Osteoblast (primary cell): ENCODE measurements around the gene WDR26. TPM values are rescaled to one million over a fixed set of nuclear protein-coding genes. Genes with fewer than 3 reads are reported as not detected.

Source experiments
- DNase-seq: peaks from one replicate; pipeline ENCODE4 v3.0.0; 2011; ENCODE audit warnings: low spot score, mixed read lengths; ENCODE audit not compliant: insufficient read length; ENCODE audit errors: missing footprints
- H2AFZ ChIP-seq: 2 replicates; pipeline ENCODE4 v1.6.0; 2011; ENCODE audit warnings: mild to moderate bottlenecking, low read length
- H3K27ac ChIP-seq: 2 replicates; pipeline ENCODE4 v1.5.1; 2011; ENCODE audit warnings: mild to moderate bottlenecking, low read depth, low read length, moderate library complexity
- H3K27me3 ChIP-seq: 2 replicates; pipeline ENCODE4 v1.6.0; 2012; ENCODE audit warnings: mild to moderate bottlenecking, control low read depth, inconsistent platforms, low read length, moderate library complexity; ENCODE audit not compliant: insufficient read depth
- H3K36me3 ChIP-seq: 2 replicates; pipeline ENCODE4 v1.5.1; 2011; ENCODE audit warnings: mild to moderate bottlenecking, low read length, control low read depth, moderate library complexity; ENCODE audit not compliant: insufficient read depth
- H3K4me1 ChIP-seq: 2 replicates; pipeline ENCODE4 v1.5.1; 2011; ENCODE audit warnings: mild to moderate bottlenecking, low read length, control low read depth, moderate library complexity; ENCODE audit not compliant: insufficient read depth
- H3K4me2 ChIP-seq: 2 replicates; pipeline ENCODE4 v1.6.0; 2011; ENCODE audit warnings: mild to moderate bottlenecking, low read length; ENCODE audit not compliant: insufficient read depth
- H3K4me3 ChIP-seq: fragments of 200-600 bp; sonication (generic); 3 replicates; pipeline ENCODE4 v1.5.1; 2012; ENCODE audit warnings: mild to moderate bottlenecking, low read length, inconsistent platforms; ENCODE audit not compliant: insufficient read depth
- H3K79me2 ChIP-seq: 2 replicates; pipeline ENCODE4 v1.6.0; 2012; ENCODE audit warnings: mild to moderate bottlenecking, low read length, control low read depth, inconsistent platforms; ENCODE audit not compliant: insufficient read depth
- H3K9me3 ChIP-seq: 2 replicates; pipeline ENCODE4 v1.5.1; 2011; ENCODE audit warnings: low read depth, low read length, control low read depth
- H4K20me1 ChIP-seq: 2 replicates; pipeline ENCODE4 v1.6.0; 2012; ENCODE audit warnings: mild to moderate bottlenecking, low read length, control low read depth; ENCODE audit not compliant: insufficient read depth
- total RNA-seq: library from RNA; depleted of rRNA; stranded (reverse); fragments of >200 nt; gene quantifications from 2 replicates; pipeline ENCODE4 v1.2.3, GENCODE V29; 2012
- TF ChIP-seq, protein P1 (sequence below): IDR thresholded peaks from 2 replicates; pipeline ENCODE4 v1.5.1; 2011; ENCODE audit warnings: mild to moderate bottlenecking, low read depth, low read length, moderate library complexity; ENCODE audit errors: extremely low read depth

The WDR26 gene
- total RNA-seq, 1 donor, result 78.9 TPM

- no peak overlapping the region for H2AFZ ChIP-seq
- no peaks in the 10 kb centered on the region for H3K27me3 ChIP-seq
- H3K4me2 ChIP-seq, result no peak overlapping the region
- H3K4me1 ChIP-seq, result no peaks in the 10 kb centered on the region
- no peak overlapping the region for H3K4me3 ChIP-seq
- H3K9me3 ChIP-seq, result no peaks in the 10 kb centered on the region
- peaks cover 34% of the 10 kb centered on the region for H3K79me2 ChIP-seq
- peaks cover 3% of the 10 kb centered on the region for H4K20me1 ChIP-seq
- H3K36me3 ChIP-seq, result peaks cover 64% of the 10 kb centered on the region
- no peak for DNase-seq
- no peak overlapping the region for H3K27ac ChIP-seq
- TF ChIP-seq, protein P1, sequence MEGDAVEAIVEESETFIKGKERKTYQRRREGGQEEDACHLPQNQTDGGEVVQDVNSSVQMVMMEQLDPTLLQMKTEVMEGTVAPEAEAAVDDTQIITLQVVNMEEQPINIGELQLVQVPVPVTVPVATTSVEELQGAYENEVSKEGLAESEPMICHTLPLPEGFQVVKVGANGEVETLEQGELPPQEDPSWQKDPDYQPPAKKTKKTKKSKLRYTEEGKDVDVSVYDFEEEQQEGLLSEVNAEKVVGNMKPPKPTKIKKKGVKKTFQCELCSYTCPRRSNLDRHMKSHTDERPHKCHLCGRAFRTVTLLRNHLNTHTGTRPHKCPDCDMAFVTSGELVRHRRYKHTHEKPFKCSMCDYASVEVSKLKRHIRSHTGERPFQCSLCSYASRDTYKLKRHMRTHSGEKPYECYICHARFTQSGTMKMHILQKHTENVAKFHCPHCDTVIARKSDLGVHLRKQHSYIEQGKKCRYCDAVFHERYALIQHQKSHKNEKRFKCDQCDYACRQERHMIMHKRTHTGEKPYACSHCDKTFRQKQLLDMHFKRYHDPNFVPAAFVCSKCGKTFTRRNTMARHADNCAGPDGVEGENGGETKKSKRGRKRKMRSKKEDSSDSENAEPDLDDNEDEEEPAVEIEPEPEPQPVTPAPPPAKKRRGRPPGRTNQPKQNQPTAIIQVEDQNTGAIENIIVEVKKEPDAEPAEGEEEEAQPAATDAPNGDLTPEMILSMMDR, result no peak
Observed at GRCh38 chr1:224368409-224368808, 66.2 kb downstream of the WDR26 start.

DNA sequence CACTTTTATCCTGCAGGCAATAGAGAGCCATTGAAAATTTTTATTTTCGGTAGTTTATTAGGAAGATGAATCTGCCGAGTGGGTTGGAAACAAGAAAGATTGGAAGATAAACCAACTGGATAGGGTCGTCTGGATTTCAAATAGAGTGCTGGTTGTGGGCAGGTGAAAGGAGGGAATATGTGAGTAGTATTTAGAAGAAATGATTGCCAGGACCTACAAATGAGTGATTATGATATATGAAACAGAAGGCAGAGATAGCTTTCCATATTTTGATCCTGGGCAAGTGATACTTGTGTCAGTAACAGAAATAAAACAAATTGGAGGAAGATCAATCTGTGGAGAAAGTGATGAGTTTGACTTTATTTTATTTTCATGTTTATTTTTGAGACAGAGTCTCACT lies 75.4 kb downstream of the WDR26 start:
- Histone ChIP-seq H3K9me3 (no peaks in the 10 kb centered on the region), H3K4me3 (no peak overlapping the region), H3K27ac (no peak overlapping the region), H3K4me1 (peaks cover 11% of the 10 kb centered on the region), H3K79me2 (peaks cover 67% of the 10 kb centered on the region), H3K27me3 (no peaks in the 10 kb centered on the region), H4K20me1 (peaks cover 15% of the 10 kb centered on the region), H2AFZ (no peak overlapping the region), H3K4me2 (no peak overlapping the region), H3K36me3 (peaks cover 4% of the 10 kb centered on the region)
- TF ChIP-seq, protein P1, result no peak
- no peak for DNase-seq

DNA sequence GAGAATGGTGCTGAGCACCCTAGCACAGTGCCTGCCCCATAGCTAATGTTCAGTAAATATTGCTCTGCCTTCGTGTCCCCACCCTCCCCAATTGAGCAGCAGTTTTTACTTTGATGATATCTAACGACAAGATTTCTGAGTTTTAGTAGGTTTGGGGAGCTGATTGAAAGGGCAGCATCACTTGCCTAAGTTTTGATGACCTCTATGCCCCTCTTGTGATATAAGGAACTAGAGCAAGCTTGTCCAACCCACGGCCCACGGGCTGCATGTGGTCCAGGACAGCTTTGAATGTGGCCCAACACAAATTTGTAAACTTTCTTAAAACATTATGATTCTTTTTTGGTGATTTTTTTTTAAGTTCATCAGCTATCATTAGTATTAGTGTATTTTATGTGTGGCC lies 76.4 kb downstream of the WDR26 start:
- Histone ChIP-seq H2AFZ (no peak overlapping the region), H4K20me1 (peaks cover 12% of the 10 kb centered on the region), H3K27me3 (no peaks in the 10 kb centered on the region), H3K9me3 (no peaks in the 10 kb centered on the region), H3K4me3 (peak overlapping the region; percentile 97), H3K4me1 (peaks cover 11% of the 10 kb centered on the region), H3K27ac (peak overlapping the region; percentile 60), H3K36me3 (no peaks in the 10 kb centered on the region), H3K79me2 (peaks cover 57% of the 10 kb centered on the region), H3K4me2 (peak overlapping the region; percentile 89)
- no peak for DNase-seq
- TF ChIP-seq, protein P1, result no peak

DNA sequence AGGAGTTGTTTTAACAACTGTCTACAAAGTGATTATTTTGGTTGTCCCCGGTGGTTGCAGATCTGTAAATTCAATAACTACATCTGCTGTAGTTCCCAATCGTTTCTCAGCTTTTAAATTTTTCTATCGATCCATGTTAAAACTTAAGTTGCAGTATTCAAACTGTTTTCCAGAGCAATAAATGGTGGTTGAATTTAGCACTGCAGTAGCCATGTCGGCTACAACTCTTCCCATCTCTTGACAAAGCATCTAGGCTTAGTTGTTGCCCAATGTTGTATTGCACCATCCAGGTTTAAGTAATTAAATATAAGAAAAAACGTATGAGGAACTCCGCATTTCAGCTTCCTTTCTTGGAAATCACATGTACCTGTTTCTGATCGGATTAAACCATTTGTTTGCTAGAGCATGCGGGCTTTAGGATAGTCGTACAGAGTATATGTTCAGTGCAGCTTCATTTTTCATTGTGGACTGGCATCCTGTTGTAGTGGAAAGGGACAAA lies 76.9 kb downstream of the WDR26 start:
- peak; percentile 91 for DNase-seq
- TF ChIP-seq, protein P1, result no peak
- peak overlapping the region; percentile 97 for H3K4me3 ChIP-seq
- H3K4me2 ChIP-seq, result peak overlapping the region; percentile 89
- no peaks in the 10 kb centered on the region for H3K27me3 ChIP-seq
- peaks cover 52% of the 10 kb centered on the region for H3K79me2 ChIP-seq
- H4K20me1 ChIP-seq, result peaks cover 12% of the 10 kb centered on the region
- no peaks in the 10 kb centered on the region for H3K9me3 ChIP-seq
- peak overlapping the region; percentile 60 for H3K27ac ChIP-seq
- H3K36me3 ChIP-seq, result no peaks in the 10 kb centered on the region
- H3K4me1 ChIP-seq, result peaks cover 11% of the 10 kb centered on the region
- peak overlapping the region; percentile 98 for H2AFZ ChIP-seq
